H1 (cell line): ENCODE measurements around the gene TNIK. TPM values are rescaled to one million over a fixed set of nuclear protein-coding genes. Genes with fewer than 3 reads are reported as not detected.

Experiments
- CTCF ChIA-PET: fragments of 300-600 bp; sonication (Branson Sonifier 250); formaldehyde crosslinking; loops from one replicate; lab custom pipeline; 2021; ENCODE audit not compliant: partially characterized antibody; lab: Charles Lee
- POLR2A ChIA-PET: fragments of 300-600 bp; sonication (Branson Sonifier 250); formaldehyde crosslinking; loops from one replicate; lab custom pipeline; 2021; ENCODE audit warnings: inconsistent platforms; ENCODE audit not compliant: partially characterized antibody; lab: Charles Lee
- DNase-seq, 2 experiments: peaks; one replicate each; pipeline versions ENCODE4 v3.0.0 to v3.0.0-alpha.2; 2010 to 2022; ENCODE audit warnings: low spot score in 2 of 2, low read depth in 1 of 2, mixed read lengths in 1 of 2
- FAIRE-seq: peaks from 2 replicates; lab custom pipeline; 2011; peaks lifted over from hg19 to GRCh38; lab: Jason Lieb, UNC
- H2AFZ ChIP-seq: 2 replicates; pipeline ENCODE4 v1.8.1; 2012; ENCODE audit warnings: low read length, inconsistent platforms
- H2AK5ac ChIP-seq: 2 replicates; pipeline ENCODE4 v1.6.1; 2013; ENCODE audit warnings: low read depth, low read length
- H2BK120ac ChIP-seq: replicated peaks from 2 replicates; pipeline ENCODE3; 2013; ENCODE audit warnings: low read depth, low read length, inconsistent platforms
- H2BK12ac ChIP-seq: 2 replicates; pipeline ENCODE4 v1.6.1; 2013; ENCODE audit warnings: low read depth, low read length
- H2BK15ac ChIP-seq: 2 replicates; pipeline ENCODE4 v1.6.1; 2013; ENCODE audit warnings: low read length
- H2BK20ac ChIP-seq: 2 replicates; pipeline ENCODE4 v1.6.1; 2013; ENCODE audit warnings: low read length
- H2BK5ac ChIP-seq: 2 replicates; pipeline ENCODE4 v1.6.1; 2013; ENCODE audit warnings: low read depth, low read length
- H3K14ac ChIP-seq: 2 replicates; pipeline ENCODE4 v1.6.1; 2013; ENCODE audit warnings: inconsistent platforms; ENCODE audit not compliant: insufficient read length
- H3K18ac ChIP-seq: 2 replicates; pipeline ENCODE4 v1.6.1; 2013; ENCODE audit warnings: low read length; ENCODE audit errors: extremely low read depth
- H3K23ac ChIP-seq: 2 replicates; pipeline ENCODE4 v1.6.1; 2013; ENCODE audit warnings: inconsistent platforms; ENCODE audit not compliant: insufficient read length
- H3K23me2 ChIP-seq: 2 replicates; pipeline ENCODE4 v1.6.1; 2013; ENCODE audit warnings: low read depth, low read length
- H3K27ac ChIP-seq: 2 replicates; pipeline ENCODE4 v1.6.1; 2011; ENCODE audit warnings: low read depth, low read length, inconsistent platforms
- H3K27me3 ChIP-seq, 4 experiments: replicated peaks in 1 of 4; 1 replicate in 1 of 4; 2 replicates in 3 of 4; pipeline versions ENCODE4 v1.6.1 to v1.8.1; 2011 to 2013; ENCODE audit warnings: low read length in 3 of 4, mild to moderate bottlenecking in 3 of 4, inconsistent platforms in 2 of 4, mixed read lengths in 2 of 4, moderate library complexity in 1 of 4; ENCODE audit not compliant: control insufficient read depth in 3 of 4, insufficient read depth in 3 of 4; ENCODE audit errors: extremely low read depth in 1 of 4
- H3K36me3 ChIP-seq, 4 experiments: 2 replicates each; pipeline versions ENCODE4 v1.6.1 to v1.8.1; 2011 to 2013; ENCODE audit warnings: mild to moderate bottlenecking in 4 of 4, low read length in 3 of 4, moderate library complexity in 2 of 4, control low read depth in 1 of 4, inconsistent platforms in 1 of 4; ENCODE audit not compliant: insufficient read depth in 4 of 4, control insufficient read depth in 2 of 4
- H3K4ac ChIP-seq: replicated peaks from 2 replicates; pipeline ENCODE3; 2013; ENCODE audit warnings: low read length, low read depth, mixed read lengths, inconsistent platforms; ENCODE audit not compliant: insufficient read length
- H3K4me1 ChIP-seq, 4 experiments: replicated peaks in 1 of 4; 1 replicate in 1 of 4; 2 replicates in 3 of 4; pipeline versions ENCODE4 v1.6.1 to v1.8.1; 2011 to 2013; ENCODE audit warnings: low read length in 3 of 4, inconsistent platforms in 2 of 4, mixed read lengths in 1 of 4; ENCODE audit not compliant: insufficient read depth in 4 of 4, control insufficient read depth in 3 of 4
- H3K4me2 ChIP-seq, 2 experiments: 2 replicates each; pipeline versions ENCODE4 v1.6.1 to v1.8.1; 2011 to 2013; ENCODE audit warnings: low read depth in 2 of 2, low read length in 2 of 2, control low read depth in 1 of 2, inconsistent platforms in 1 of 2, mild to moderate bottlenecking in 1 of 2; ENCODE audit not compliant: insufficient read depth in 1 of 2
- H3K4me3 ChIP-seq, 4 experiments: fragments of 200-600, 300-600 bp in 1 of 4; sonication (generic), shearing (Covaris generic), sonication (Bioruptor Twin) in 1 of 4; 2 replicates each; pipeline versions ENCODE4 v1.5.1 to v1.8.1; 2011 to 2016; ENCODE audit warnings: low read length in 4 of 4, low read depth in 3 of 4, control low read depth in 2 of 4, inconsistent platforms in 2 of 4, mild to moderate bottlenecking in 2 of 4, mixed read lengths in 1 of 4, moderate library complexity in 1 of 4; ENCODE audit not compliant: insufficient read depth in 2 of 4; ENCODE audit errors: extremely low read depth in 1 of 4
- H3K56ac ChIP-seq: replicated peaks from 2 replicates; pipeline ENCODE3; 2013; ENCODE audit warnings: low read depth, mild to moderate bottlenecking, mixed read lengths, low read length, inconsistent platforms; ENCODE audit not compliant: insufficient read length
- H3K79me1 ChIP-seq: 2 replicates; pipeline ENCODE4 v1.6.1; 2013; ENCODE audit warnings: low read depth, low read length, control low read depth
- H3K79me2 ChIP-seq, 2 experiments: 2 replicates each; pipeline versions ENCODE4 v1.6.1 to v1.8.1; 2012 to 2013; ENCODE audit warnings: low read length in 2 of 2, mild to moderate bottlenecking in 2 of 2, inconsistent platforms in 1 of 2; ENCODE audit not compliant: insufficient read depth in 2 of 2, control insufficient read depth in 1 of 2
- H3K9ac ChIP-seq, 4 experiments: replicated peaks in 1 of 4; 1 replicate in 1 of 4; 2 replicates in 3 of 4; pipeline versions ENCODE4 v1.6.1 to v1.8.1; 2011 to 2013; ENCODE audit warnings: low read depth in 3 of 4, low read length in 3 of 4, control low read depth in 2 of 4, mild to moderate bottlenecking in 2 of 4, moderate library complexity in 2 of 4, inconsistent platforms in 1 of 4; ENCODE audit errors: extremely low read depth in 1 of 4
- H3K9me3 ChIP-seq, 2 experiments: 2 replicates each; pipeline versions ENCODE4 v1.6.1 to v1.8.1; 2012 to 2013; ENCODE audit warnings: mild to moderate bottlenecking in 2 of 2, moderate library complexity in 2 of 2, control low read depth in 1 of 2, inconsistent platforms in 1 of 2, low read depth in 1 of 2, low read length in 1 of 2, mixed read lengths in 1 of 2; ENCODE audit not compliant: insufficient read depth in 2 of 2
- H4K20me1 ChIP-seq, 2 experiments: replicated peaks in 1 of 2; 2 replicates each; pipeline versions ENCODE3 to v1.8.1; 2011 to 2013; ENCODE audit warnings: inconsistent platforms in 2 of 2, low read length in 2 of 2, mild to moderate bottlenecking in 1 of 2; ENCODE audit not compliant: insufficient read depth in 2 of 2, control insufficient read depth in 1 of 2
- H4K5ac ChIP-seq: 2 replicates; pipeline ENCODE4 v1.6.1; 2013; ENCODE audit warnings: low read length, low read depth, mixed read lengths, inconsistent platforms; ENCODE audit not compliant: insufficient read length
- H4K8ac ChIP-seq: 2 replicates; pipeline ENCODE4 v1.8.0; 2013; ENCODE audit warnings: mild to moderate bottlenecking, moderate library complexity, low read length, inconsistent platforms; ENCODE audit not compliant: insufficient read depth; ENCODE audit errors: extremely low read depth
- H4K91ac ChIP-seq: replicated peaks from 2 replicates; pipeline ENCODE3; 2013; ENCODE audit warnings: low read length, mixed read lengths, inconsistent platforms; ENCODE audit not compliant: insufficient read length
- ATF2 ChIP-seq: IDR thresholded peaks from 2 replicates; pipeline ENCODE4 v1.6.1; 2012; ENCODE audit warnings: low read length, inconsistent platforms
- ATF3 ChIP-seq: IDR thresholded peaks from 2 replicates; pipeline ENCODE4 v1.6.1; 2011; ENCODE audit warnings: low read depth, mild to moderate bottlenecking, low read length; ENCODE audit not compliant: insufficient read depth
- CTBP2 ChIP-seq: IDR thresholded peaks from 2 replicates; pipeline ENCODE4 v1.7.0; 2011; ENCODE audit warnings: borderline replicate concordance, mild to moderate bottlenecking, moderate library complexity, mixed read lengths, low read length; ENCODE audit not compliant: insufficient read depth, insufficient read length
- GTF2F1 ChIP-seq: IDR thresholded peaks from 2 replicates; pipeline ENCODE4 v1.6.1; 2012; ENCODE audit warnings: low read depth, low read length, improper control_type of control experiment, borderline replicate concordance
- HDAC2 ChIP-seq, 2 experiments: fragments of 300-600 bp in 1 of 2; sonication (generic) in 1 of 2; IDR thresholded peaks; 2 replicates each; pipeline ENCODE4 v1.6.1; 2011 to 2012; ENCODE audit warnings: low read depth in 2 of 2, low read length in 2 of 2, mild to moderate bottlenecking in 2 of 2, moderate library complexity in 2 of 2, borderline replicate concordance in 1 of 2, inconsistent platforms in 1 of 2
- JUND ChIP-seq: IDR thresholded peaks from 2 replicates; pipeline ENCODE4 v1.6.1; 2011; ENCODE audit warnings: mild to moderate bottlenecking, improper control_type of control experiment, low read length
- POU5F1 ChIP-seq: IDR thresholded peaks from 2 replicates; pipeline ENCODE4 v1.6.1; 2011; ENCODE audit warnings: low read depth, mild to moderate bottlenecking, low read length, moderate library complexity
- RAD21 ChIP-seq, 2 experiments: IDR thresholded peaks in 1 of 2; conservative IDR thresholded peaks in 1 of 2; 2 replicates each; pipeline ENCODE4 v1.6.1; 2011; ENCODE audit warnings: low read depth in 2 of 2, low read length in 2 of 2, improper control_type of control experiment in 1 of 2, inconsistent platforms in 1 of 2, mild to moderate bottlenecking in 1 of 2, moderate library complexity in 1 of 2
- RXRA ChIP-seq: IDR thresholded peaks from 2 replicates; pipeline ENCODE4 v1.6.1; 2011; ENCODE audit warnings: low read depth, mild to moderate bottlenecking, low read length, moderate library complexity; ENCODE audit not compliant: insufficient read depth
- SIX5 ChIP-seq: IDR thresholded peaks from 2 replicates; pipeline ENCODE4 v1.6.1; 2011; ENCODE audit warnings: mild to moderate bottlenecking, low read depth, low read length
- TBP ChIP-seq: IDR thresholded peaks from 2 replicates; pipeline ENCODE4 v1.6.1; 2011; ENCODE audit warnings: low read depth, low read length, improper control_type of control experiment
- WGBS, 2 experiments: shearing (Covaris generic) in 1 of 2; methylation state at CpG; one replicate each; pipeline versions ENCODE4 v1.1.6 to v1.1.7; 2013 to 2015; ENCODE audit warnings: low lambda C conversion rate in 2 of 2, mixed read lengths in 2 of 2, inconsistent platforms in 1 of 2, low coverage in 1 of 2, missing lambda C conversion rate in 1 of 2; ENCODE audit not compliant: insufficient replicate concordance in 2 of 2, insufficient coverage in 1 of 2, insufficient read length in 1 of 2; ENCODE audit errors: extremely low coverage in 1 of 2, missing lambda C conversion rate in 1 of 2; 5-methylcytosine and 5-hydroxymethylcytosine counted together
- polyA plus RNA-seq, 7 experiments: library from polyadenylated mRNA; depleted of rRNA in 3 of 7; stranded (reverse) in 5 of 7; unstranded in 2 of 7; fragments of >200 nt in 5 of 7; fragments of 200-250 nt in 2 of 7; gene quantifications; 1 replicate in 5 of 7; 2 replicates in 1 of 7; 4 replicates in 1 of 7; pipeline versions ENCODE4 v1.2.1 to v1.2.3, GENCODE V29; 2011 to 2013; ENCODE audit warnings: missing spikeins in 2 of 7, mixed read lengths in 2 of 7
- total RNA-seq: library from RNA; stranded (reverse); fragmentation: NEBNext Ultra II Directional; extraction: Animal tissue kit (Norgen Biotek cat#: 25700); gene quantifications from 2 replicates; pipeline ENCODE4 v1.2.1, GENCODE V29; 2021

The TNIK gene
- total and polyA plus RNA-seq, 2 of the 8 experiments (the other 6 are each of a cell fraction or from before 2014, with no cell fraction given), result 7.4 to 42.0 TPM

- Histone ChIP-seq H3K23ac (no peak overlapping the region), H3K36me3 (peaks cover 0 to 5% (median 0%) of the 10 kb centered on the region in 4 experiments; a peak in 2 of 8 replicates), H3K9me3 (no peaks in the 10 kb centered on the region), H3K23me2 (no peaks in the 10 kb centered on the region), H2AFZ (no peak overlapping the region), H2BK15ac (no peak overlapping the region), H3K79me2 (no peaks in the 10 kb centered on the region), H3K79me1 (no peaks in the 10 kb centered on the region), H4K20me1 (no peaks in the 10 kb centered on the region), H2AK5ac (no peak overlapping the region), H2BK12ac (no peak overlapping the region), H2BK120ac (no peak overlapping the region), H3K4me2 (no peak overlapping the region), H3K9ac (no peak overlapping the region), H3K4me3 (no peak overlapping the region), H4K8ac (no peak overlapping the region), H3K27me3 (no peaks in the 10 kb centered on the region), H2BK20ac (no peak overlapping the region), H2BK5ac (no peak overlapping the region), H3K4me1 (no peaks in the 10 kb centered on the region), H4K91ac (no peak overlapping the region), H3K14ac (no peak overlapping the region), H3K27ac (no peak overlapping the region), H3K4ac (no peak overlapping the region), H4K5ac (no peak overlapping the region), H3K18ac (no peak overlapping the region), H3K56ac (no peak overlapping the region)
- ChIA-PET CTCF (interaction anchor here (1.2 to 1.5 kb wide), 2 partner anchors 19 to 99 kb away, joined by 4 read pairs; no protein-coding TSS in a partner anchor), POLR2A (no interaction called here)
- DNase-seq (no peak), FAIRE-seq (no peak)
- WGBS, 2 experiments, result 92% methylated on average over 3 of the region's 3 CpGs; no CpG with 5 or more reads in 1 of the 2 experiments
- TF ChIP-seq RXRA (no peak), ATF2 (no peak), POU5F1 (no peak), RAD21 (IDR thresholded peaks at IDR 0.05 in 1 of 2, conservative IDR thresholded peaks at IDR 0.05 in 1 of 2; ENCODE audit: low read depth in 2 of 2, low read length in 2 of 2) (no peak), CTBP2 (no peak), ATF3 (no peak), HDAC2 (IDR thresholded peaks at IDR 0.05; ENCODE audit: borderline replicate concordance in 1 of 2, low read depth in 2 of 2, low read length in 2 of 2) (no peak), JUND (no peak), GTF2F1 (no peak), TBP (no peak), SIX5 (no peak)
These were observed 391.5 kb downstream of the TNIK start for GRCh38 chr3:171068658-171069057.
